Astrocyte of the cerebellum (primary cell): Measurements from ENCODE around the gene PRSS53.

Source experiments
- DNase-seq: peaks from one replicate; pipeline ENCODE4 v3.0.0-alpha.2; 2011; ENCODE audit warnings: low read depth
- H3K4me3 ChIP-seq: 2 replicates; pipeline ENCODE4 v1.5.1; 2011; ENCODE audit warnings: mild to moderate bottlenecking, low read depth, low read length, moderate library complexity
- CTCF ChIP-seq: IDR thresholded peaks from 2 replicates; pipeline ENCODE4 v1.5.1; 2012; ENCODE audit warnings: low read length, low read depth, moderate library complexity, mild to moderate bottlenecking; ENCODE audit errors: missing control alignments
- in situ Hi-C: cut with HindIII; loops from 2 replicates; pipeline ENCODE4 v1.10.0; 2017; ENCODE audit warnings: low sequenced_read_pairs

Gene PRSS53

GRCh38 chr16:31082368-31083045 lies 6.2 kb downstream of the PRSS53 start:
- no peak for DNase-seq
- H3K4me3 ChIP-seq, result no peak overlapping the region
- no peak for TF ChIP-seq CTCF
- in situ Hi-C loops, result no loop called here

- TF ChIP-seq CTCF, result no peak
- in situ Hi-C loops, result no loop called here
- no peak overlapping the region for H3K4me3 ChIP-seq
- no peak for DNase-seq
Measured at GRCh38 chr16:31081428-31082351, 7.1 kb downstream of the PRSS53 start.

GRCh38 chr16:31080756-31081419 lies 7.9 kb downstream of the PRSS53 start:
- no peak overlapping the region for H3K4me3 ChIP-seq
- no peak for DNase-seq
- TF ChIP-seq CTCF, result no peak
- in situ Hi-C loops, result no loop called here

- no peak for DNase-seq
- H3K4me3 ChIP-seq, result no peak overlapping the region
- in situ Hi-C loops, result no loop called here
- TF ChIP-seq CTCF, result no peak
Measured at GRCh38 chr16:31080035-31080629, 8.6 kb downstream of the PRSS53 start.

- no peak for TF ChIP-seq CTCF
- DNase-seq, result no peak
- no peak overlapping the region for H3K4me3 ChIP-seq
- in situ Hi-C loops, result no loop called here
Measured at GRCh38 chr16:31079342-31079944, 9.3 kb downstream of the PRSS53 start.
